Natural killer cell (primary cell): ENCODE data around the gene SIM1. TPM values are rescaled to one million over a fixed set of nuclear protein-coding genes. Genes with fewer than 3 reads are reported as not detected.

Experiments used
- ATAC-seq, 3 donors: fragments of 150-1000 bp in 2 of 3; fragments of 200-7000 bp in 1 of 3; cut with Tn5 transposase; 1 replicate in 1 of 3; 2 replicates in 2 of 3; pipeline ENCODE4 v1.10.0; 2021; ENCODE audit warnings: mild to moderate bottlenecking in 2 of 3, moderate library complexity in 2 of 3
- DNase-seq, 2 donors: peaks; one replicate each; pipeline versions ENCODE4 v3.0.0 to v3.0.0-alpha.2; 2013 to 2021; ENCODE audit warnings: mixed read lengths in 1 of 2
- H3K27ac ChIP-seq: one replicate; pipeline ENCODE4 v1.5.1; 2013; ENCODE audit warnings: mild to moderate bottlenecking, low read length
- H3K27me3 ChIP-seq: one replicate; pipeline ENCODE4 v1.6.1; 2013; ENCODE audit warnings: low read length; ENCODE audit not compliant: control insufficient read depth, insufficient read depth
- H3K36me3 ChIP-seq: one replicate; pipeline ENCODE4 v1.6.1; 2013; ENCODE audit warnings: low read length; ENCODE audit not compliant: control insufficient read depth, insufficient read depth
- H3K4me1 ChIP-seq: one replicate; pipeline ENCODE4 v1.6.1; 2013; ENCODE audit warnings: low read length; ENCODE audit not compliant: control insufficient read depth, insufficient read depth
- H3K4me3 ChIP-seq: one replicate; pipeline ENCODE4 v1.5.1; 2013; ENCODE audit warnings: low read length
- H3K9me3 ChIP-seq: one replicate; pipeline ENCODE4 v1.6.1; 2013; ENCODE audit warnings: low read length; ENCODE audit not compliant: control insufficient read depth, insufficient read depth
- H3K27ac Mint-ChIP-seq, 2 donors: one replicate each; pipeline ENCODE4 v1.8.0; 2022; ENCODE audit warnings: mild to moderate bottlenecking in 2 of 2, mixed read lengths in 2 of 2, moderate library complexity in 1 of 2
- H3K27me3 Mint-ChIP-seq, 2 donors: one replicate each; pipeline ENCODE4 v1.8.0; 2022; ENCODE audit warnings: low read depth in 2 of 2, mixed read lengths in 2 of 2
- H3K36me3 Mint-ChIP-seq: one replicate; pipeline ENCODE4 v1.8.0; 2022; ENCODE audit warnings: mixed read lengths
- H3K4me1 Mint-ChIP-seq, 2 donors: one replicate each; pipeline ENCODE4 v1.8.0; 2022; ENCODE audit warnings: mixed read lengths in 2 of 2
- H3K4me3 Mint-ChIP-seq: one replicate; pipeline ENCODE4 v1.8.0; 2022; ENCODE audit warnings: mild to moderate bottlenecking, moderate library complexity, mixed read lengths
- H3K9me3 Mint-ChIP-seq, 2 donors: one replicate each; pipeline ENCODE4 v1.8.0; 2022; ENCODE audit warnings: mixed read lengths in 2 of 2
- WGBS: methylation state at CpG from one replicate; pipeline ENCODE4 v1.1.7; 2013; ENCODE audit warnings: missing lambda C conversion rate; ENCODE audit not compliant: insufficient coverage; 5-methylcytosine and 5-hydroxymethylcytosine counted together
- intact Hi-C: fragments of 100-400 bp; cut with micrococcal nuclease; formaldehyde crosslinking; loops from one replicate; pipeline ENCODE4 v1.14.2; 2022
- total RNA-seq, 4 donors: library from RNA; stranded (reverse); fragments of 120-200 nt in 1 of 4; gene quantifications; one replicate each; pipeline versions ENCODE4 v1.2.3 to v1.2.4, GENCODE V29; 2013 to 2022
- TF ChIP-seq, protein P1 (sequence below): fragments of 200-600 bp; IDR thresholded peaks from one replicate; pipeline ENCODE4 v1.8.0; 2022; ENCODE audit warnings: antibody characterized with exemption

SIM1 gene
- total RNA-seq, 3 donors from 2014 or later (not counting 1 experiment from before 2014, with no cell fraction given), result not detected

DNA sequence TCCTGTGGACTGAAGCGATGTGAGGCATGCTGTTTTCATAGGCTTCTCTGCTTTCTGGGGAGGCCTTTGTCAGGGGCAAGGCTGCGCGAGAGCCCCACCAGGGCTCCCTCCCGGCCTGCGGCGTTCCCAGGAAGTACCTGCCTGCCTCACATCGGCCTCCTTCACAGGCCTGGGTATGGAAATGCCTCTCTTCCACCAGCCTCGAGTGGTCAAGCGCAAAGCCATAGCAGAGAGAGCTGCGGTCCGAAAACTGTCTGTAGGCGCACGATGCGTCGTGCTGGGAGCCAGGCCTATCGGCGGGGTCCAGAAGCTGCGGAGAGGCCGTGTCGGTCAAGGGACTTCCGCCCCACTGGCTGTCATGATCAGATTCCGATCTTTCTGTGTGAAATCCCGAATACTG is 71.2 kb downstream of the SIM1 start:
- H3K36me3 Mint-ChIP-seq, result no peaks in the 10 kb centered on the region

DNA sequence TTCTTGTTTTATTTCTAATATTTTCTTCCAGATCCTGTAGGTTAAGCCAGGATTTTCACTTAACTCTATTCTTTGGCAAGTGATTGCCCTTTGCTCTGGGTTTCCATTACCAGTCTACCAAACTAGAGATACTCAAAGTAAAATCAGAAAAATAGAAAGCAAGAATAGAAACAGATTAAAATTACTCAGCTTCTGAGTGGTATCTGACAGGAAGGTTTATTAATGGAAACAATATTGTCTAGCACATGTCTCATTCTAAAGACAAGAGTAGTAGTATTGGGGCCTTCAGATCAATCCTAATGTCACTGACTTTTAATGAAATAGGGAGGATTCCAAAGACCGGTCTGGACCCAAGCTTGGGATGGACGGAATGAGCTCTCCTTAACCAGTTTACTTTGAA is 72.3 kb downstream of the SIM1 start:
- no peak overlapping the region for H3K4me3 ChIP-seq
- no peaks in the 10 kb centered on the region for H3K9me3 Mint-ChIP-seq
- H3K9me3 ChIP-seq, result no peaks in the 10 kb centered on the region
- no peaks in the 10 kb centered on the region for H3K27me3 ChIP-seq
- no peak overlapping the region for H3K27ac ChIP-seq
- H3K4me1 Mint-ChIP-seq, result no peaks in the 10 kb centered on the region
- TF ChIP-seq, protein P1, sequence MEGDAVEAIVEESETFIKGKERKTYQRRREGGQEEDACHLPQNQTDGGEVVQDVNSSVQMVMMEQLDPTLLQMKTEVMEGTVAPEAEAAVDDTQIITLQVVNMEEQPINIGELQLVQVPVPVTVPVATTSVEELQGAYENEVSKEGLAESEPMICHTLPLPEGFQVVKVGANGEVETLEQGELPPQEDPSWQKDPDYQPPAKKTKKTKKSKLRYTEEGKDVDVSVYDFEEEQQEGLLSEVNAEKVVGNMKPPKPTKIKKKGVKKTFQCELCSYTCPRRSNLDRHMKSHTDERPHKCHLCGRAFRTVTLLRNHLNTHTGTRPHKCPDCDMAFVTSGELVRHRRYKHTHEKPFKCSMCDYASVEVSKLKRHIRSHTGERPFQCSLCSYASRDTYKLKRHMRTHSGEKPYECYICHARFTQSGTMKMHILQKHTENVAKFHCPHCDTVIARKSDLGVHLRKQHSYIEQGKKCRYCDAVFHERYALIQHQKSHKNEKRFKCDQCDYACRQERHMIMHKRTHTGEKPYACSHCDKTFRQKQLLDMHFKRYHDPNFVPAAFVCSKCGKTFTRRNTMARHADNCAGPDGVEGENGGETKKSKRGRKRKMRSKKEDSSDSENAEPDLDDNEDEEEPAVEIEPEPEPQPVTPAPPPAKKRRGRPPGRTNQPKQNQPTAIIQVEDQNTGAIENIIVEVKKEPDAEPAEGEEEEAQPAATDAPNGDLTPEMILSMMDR, result no peak
- no peaks in the 10 kb centered on the region for H3K36me3 Mint-ChIP-seq
- no peaks in the 10 kb centered on the region for H3K27me3 Mint-ChIP-seq
- WGBS, result 96% methylated on average over 2 of the region's 2 CpGs
- no peak overlapping the region for H3K27ac Mint-ChIP-seq
- intact Hi-C loops, result no loop called here
- DNase-seq (no peak), ATAC-seq (no peak)
- H3K4me1 ChIP-seq, result no peaks in the 10 kb centered on the region
- H3K4me3 Mint-ChIP-seq, result no peak overlapping the region
- no peaks in the 10 kb centered on the region for H3K36me3 ChIP-seq

More for the DNA sequence above, 71.2 kb downstream of the SIM1 start:
- WGBS, result 94% methylated on average over 23 of the region's 23 CpGs
- H3K4me1 Mint-ChIP-seq, result no peaks in the 10 kb centered on the region
- no peak overlapping the region for H3K4me3 Mint-ChIP-seq
- intact Hi-C loops, result no loop called here
- Histone ChIP-seq H3K9me3 (no peaks in the 10 kb centered on the region), H3K4me3 (no peak overlapping the region), H3K27ac (no peak overlapping the region), H3K4me1 (no peaks in the 10 kb centered on the region), H3K27me3 (no peaks in the 10 kb centered on the region), H3K36me3 (no peaks in the 10 kb centered on the region)
- H3K9me3 Mint-ChIP-seq, result no peaks in the 10 kb centered on the region
- ATAC-seq (no peak), DNase-seq (no peak)
- TF ChIP-seq, protein P1, result no peak
- no peaks in the 10 kb centered on the region for H3K27me3 Mint-ChIP-seq
- no peak overlapping the region for H3K27ac Mint-ChIP-seq

DNA sequence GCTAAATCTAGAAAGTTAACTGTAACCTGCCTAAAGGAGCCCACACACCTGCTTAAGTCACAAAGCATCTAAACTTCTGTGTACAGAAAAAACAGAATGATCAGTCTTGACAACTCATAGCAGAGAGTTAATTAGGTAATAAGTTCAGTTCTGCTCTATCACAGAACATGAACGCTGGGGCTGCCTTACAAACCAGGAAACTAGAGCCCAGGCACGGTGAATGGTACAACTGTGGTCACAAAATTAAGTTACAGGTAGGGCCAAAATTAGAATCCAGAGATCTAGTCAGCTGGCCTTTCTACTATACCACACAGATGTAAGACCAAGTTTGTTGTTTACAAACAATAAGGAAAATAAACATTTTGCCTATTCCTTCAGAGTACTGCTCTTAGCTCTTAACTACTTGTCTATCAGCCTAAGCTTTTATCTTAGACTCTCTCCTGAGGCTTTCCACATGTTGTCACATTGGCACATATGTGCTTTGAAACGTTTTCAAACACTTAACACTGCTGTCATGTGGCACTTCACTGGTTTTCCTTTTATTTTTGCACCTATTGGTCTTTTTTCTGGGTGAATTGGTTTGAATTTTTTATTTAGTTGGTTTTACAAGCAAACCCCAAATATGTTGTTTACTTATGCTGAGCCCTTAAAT is 75.7 kb downstream of the SIM1 start:
- TF ChIP-seq, protein P1, result no peak
- Histone ChIP-seq H3K4me3 (no peak overlapping the region), H3K9me3 (no peaks in the 10 kb centered on the region), H3K27me3 (no peaks in the 10 kb centered on the region), H3K36me3 (no peaks in the 10 kb centered on the region), H3K27ac (no peak overlapping the region), H3K4me1 (no peaks in the 10 kb centered on the region)
- ATAC-seq, result no peak
- Mint-ChIP-seq H3K9me3 (no peaks in the 10 kb centered on the region), H3K4me3 (no peak overlapping the region), H3K27ac (no peak overlapping the region), H3K36me3 (no peaks in the 10 kb centered on the region), H3K4me1 (no peaks in the 10 kb centered on the region), H3K27me3 (no peaks in the 10 kb centered on the region)
- WGBS, result 57% methylated on average over 3 of the region's 3 CpGs
- intact Hi-C loops, result no loop called here
- DNase-seq, result no peak

DNA sequence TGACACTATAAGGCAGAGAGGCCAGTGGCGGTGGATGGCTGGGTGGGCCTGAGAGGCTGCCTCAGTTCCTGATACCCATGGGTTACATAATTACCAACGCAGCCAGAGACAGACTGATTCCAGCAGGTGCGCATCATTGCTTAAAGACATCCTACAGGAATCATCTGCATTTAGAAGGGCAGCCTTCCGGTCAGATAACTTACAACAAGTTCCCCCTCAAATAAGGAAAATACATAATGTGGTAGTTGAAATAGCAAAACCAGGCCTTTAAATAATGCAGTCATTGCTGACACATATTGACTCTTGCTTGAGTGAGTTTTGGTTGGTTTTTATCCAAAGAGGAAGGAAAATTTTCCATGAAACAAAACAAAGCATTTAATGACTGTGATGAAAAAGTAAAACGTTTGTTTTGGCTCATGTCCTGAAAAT is 81.9 kb downstream of the SIM1 start:
- Histone ChIP-seq H3K36me3 (no peaks in the 10 kb centered on the region), H3K27me3 (no peaks in the 10 kb centered on the region), H3K9me3 (no peaks in the 10 kb centered on the region), H3K27ac (no peak overlapping the region), H3K4me1 (no peaks in the 10 kb centered on the region), H3K4me3 (no peak overlapping the region)
- Mint-ChIP-seq H3K36me3 (no peaks in the 10 kb centered on the region), H3K4me1 (no peaks in the 10 kb centered on the region), H3K27me3 (no peaks in the 10 kb centered on the region), H3K27ac (no peak overlapping the region), H3K4me3 (no peak overlapping the region), H3K9me3 (no peaks in the 10 kb centered on the region)
- no peak for ATAC-seq
- intact Hi-C loops, result no loop called here
- 85% methylated on average over 4 of the region's 5 CpGs for WGBS
- no peak for DNase-seq
- TF ChIP-seq, protein P1, result no peak
